ENCODE results near the gene DEF6.
A peak's percentile ranks its signal among the peaks of the same experiment; 100 is the strongest.
"Not testable (repeated sequence)": the region's sequence is repeated elsewhere in the genome, so short reads cannot be mapped to it uniquely, and the experiment has no call there.

DEF6 gene

GRCh38 chr6:35312807-35313206, 15.2 kb downstream of the DEF6 start:
- H3K4me1 Mint-ChIP-seq: peaks cover 74% of the 10 kb centered on the region
- no peaks in the 10 kb centered on the region for H3K9me3 Mint-ChIP-seq
- peak overlapping the region; percentile 65 for H3K4me3 Mint-ChIP-seq
- peaks cover 90% of the 10 kb centered on the region for H3K36me3 Mint-ChIP-seq
- ATAC-seq (no peak), DNase-seq (ENCODE audit: low spot score in 2 of 2) (no peak)
- peak overlapping the region; percentile 96 for H3K27ac Mint-ChIP-seq

GRCh38 chr6:35317483-35318195, 20.0 kb downstream of the DEF6 start:
- ATAC-seq (no peak), DNase-seq (ENCODE audit: low spot score in 2 of 2) (no peak)
- H3K9me3 Mint-ChIP-seq: no peaks in the 10 kb centered on the region
- peaks cover 99% of the 10 kb centered on the region for H3K36me3 Mint-ChIP-seq
- H3K4me1 Mint-ChIP-seq: peaks cover 44% of the 10 kb centered on the region
- H3K4me3 Mint-ChIP-seq: no peak overlapping the region
- peak overlapping the region; percentile 44 for H3K27ac Mint-ChIP-seq

GRCh38 chr6:35318196-35319171, 20.9 kb downstream of the DEF6 start:
- Mint-ChIP-seq H3K4me1 (peaks cover 36% of the 10 kb centered on the region), H3K27ac (no peak overlapping the region), H3K4me3 (no peak overlapping the region), H3K9me3 (no peaks in the 10 kb centered on the region), H3K36me3 (peaks cover 99% of the 10 kb centered on the region)
- DNase-seq (ENCODE audit: low spot score in 2 of 2) (no peak), ATAC-seq (no peak)

GRCh38 chr6:35319346-35320030, 21.9 kb downstream of the DEF6 start:
- Mint-ChIP-seq H3K36me3 (peaks cover 96% of the 10 kb centered on the region), H3K9me3 (no peaks in the 10 kb centered on the region), H3K4me3 (no peak overlapping the region), H3K4me1 (peaks cover 27% of the 10 kb centered on the region), H3K27ac (peak overlapping the region; percentile 63)
- no peak for DNase-seq (ENCODE audit: low spot score in 2 of 2)
- no peak for ATAC-seq

- peaks cover 96% of the 10 kb centered on the region for H3K36me3 Mint-ChIP-seq
These were observed 22.4 kb downstream of the DEF6 start for GRCh38 chr6:35320031-35320410.

GRCh38 chr6:35321091-35321490, 23.5 kb downstream of the DEF6 start:
- Mint-ChIP-seq H3K36me3 (peaks cover 95% of the 10 kb centered on the region), H3K4me3 (no peak overlapping the region), H3K4me1 (peaks cover 19% of the 10 kb centered on the region), H3K27ac (peak overlapping the region; percentile 65), H3K9me3 (no peaks in the 10 kb centered on the region)
- DNase-seq (ENCODE audit: low spot score in 2 of 2): no peak
- no peak for ATAC-seq

More at GRCh38 chr6:35320031-35320410, 22.4 kb downstream of the DEF6 start:
- ATAC-seq (no peak), DNase-seq (ENCODE audit: low spot score in 2 of 2) (no peak)
- no peaks in the 10 kb centered on the region for H3K9me3 Mint-ChIP-seq
- peaks cover 22% of the 10 kb centered on the region for H3K4me1 Mint-ChIP-seq
- H3K4me3 Mint-ChIP-seq: no peak overlapping the region
- peak overlapping the region; percentile 63 for H3K27ac Mint-ChIP-seq

GRCh38 chr6:35327349-35328027, 29.9 kb downstream of the DEF6 start:
- peak overlapping the region; percentile 92 for H3K27ac Mint-ChIP-seq

GRCh38 chr6:35328108-35328723, 30.6 kb downstream of the DEF6 start:
- ATAC-seq (no peak), DNase-seq (ENCODE audit: low spot score in 2 of 2) (no peak)
- H3K36me3 Mint-ChIP-seq: peaks cover 36% of the 10 kb centered on the region
- peaks cover 16% of the 10 kb centered on the region for H3K4me1 Mint-ChIP-seq
- H3K9me3 Mint-ChIP-seq: no peaks in the 10 kb centered on the region
- peak overlapping the region; percentile 92 for H3K27ac Mint-ChIP-seq
- no peak overlapping the region for H3K4me3 Mint-ChIP-seq

More at GRCh38 chr6:35327349-35328027, 29.9 kb downstream of the DEF6 start:
- no peak overlapping the region for H3K4me3 Mint-ChIP-seq
- DNase-seq (ENCODE audit: low spot score in 2 of 2) (peak; percentile 59 to 80), ATAC-seq (peak; percentile 94)
- H3K4me1 Mint-ChIP-seq: peaks cover 17% of the 10 kb centered on the region
- H3K36me3 Mint-ChIP-seq: peaks cover 44% of the 10 kb centered on the region
- H3K9me3 Mint-ChIP-seq: no peaks in the 10 kb centered on the region

- Mint-ChIP-seq H3K4me1 (peaks cover 16% of the 10 kb centered on the region), H3K36me3 (peaks cover 29% of the 10 kb centered on the region), H3K27ac (peak overlapping the region; percentile 92)
- ATAC-seq; H3K4me3 Mint-ChIP-seq; H3K9me3 Mint-ChIP-seq; DNase-seq (ENCODE audit: low spot score in 2 of 2): not testable (repeated sequence)
These were observed 31.3 kb downstream of the DEF6 start for GRCh38 chr6:35328965-35329364.

- ATAC-seq (no peak), DNase-seq (ENCODE audit: low spot score in 2 of 2) (no peak)
- Mint-ChIP-seq H3K36me3 (peaks cover 16% of the 10 kb centered on the region), H3K4me3 (no peak overlapping the region), H3K4me1 (peaks cover 16% of the 10 kb centered on the region), H3K9me3 (peaks cover 2% of the 10 kb centered on the region), H3K27ac (no peak overlapping the region)
These were observed 33.0 kb downstream of the DEF6 start for GRCh38 chr6:35330541-35331119.

GRCh38 chr6:35332074-35332887, 34.7 kb downstream of the DEF6 start:
- peaks cover 16% of the 10 kb centered on the region for H3K4me1 Mint-ChIP-seq
- not testable (repeated sequence) for H3K9me3 Mint-ChIP-seq; DNase-seq (ENCODE audit: low spot score in 2 of 2); H3K4me3 Mint-ChIP-seq; H3K27ac Mint-ChIP-seq; H3K36me3 Mint-ChIP-seq
- peak; percentile 86 for ATAC-seq

- Mint-ChIP-seq H3K4me3 (no peak overlapping the region), H3K4me1 (peaks cover 45% of the 10 kb centered on the region), H3K9me3 (no peaks in the 10 kb centered on the region), H3K36me3 (peaks cover 16% of the 10 kb centered on the region), H3K27ac (no peak overlapping the region)
- no peak for DNase-seq (ENCODE audit: low spot score in 2 of 2)
- no peak for ATAC-seq
These were observed 43.9 kb downstream of the DEF6 start for GRCh38 chr6:35341557-35341956.

GRCh38 chr6:35342258-35343091, 44.9 kb downstream of the DEF6 start, which contains the start of gene PPARD:
Gene PPARD, plus strand, starts transcription at chr6:35342558. Its CDS starts 68,530 bp downstream, at chr6:35411088.
- Mint-ChIP-seq H3K4me3 (peak within 1 kb of the TSS; percentile 89), H3K9me3 (no peaks in the 10 kb centered on the region), H3K27ac (peak within 1 kb of the TSS; percentile 90), H3K36me3 (peaks cover 17% of the 10 kb centered on the region), H3K4me1 (peaks cover 38% of the 10 kb centered on the region)
- ATAC-seq (peak; percentile 98), DNase-seq (ENCODE audit: low spot score in 2 of 2) (peak; percentile 99)

All from stimulated activated effector memory CD8-positive, alpha-beta T cell treated with anti-CD3 and anti-CD28 coated beads, Interleukin-12 subunit alpha, Interleukin-12 subunit beta, amount 100 ng/mL, for 72 hours (primary cell).